Stomach smooth muscle (tissue), 2 donors: ENCODE data around the gene SAMD14.

Experiments used
- H3K27ac ChIP-seq: one replicate; pipeline ENCODE4 v1.7.0; 2013; ENCODE audit warnings: mild to moderate bottlenecking, low read length, inconsistent platforms
- H3K27me3 ChIP-seq, 2 donors: one replicate each; pipeline ENCODE4 v1.7.0; 2013; ENCODE audit warnings: low read length in 2 of 2; ENCODE audit not compliant: insufficient read depth in 2 of 2, control insufficient read depth in 1 of 2
- H3K36me3 ChIP-seq, 2 donors: one replicate each; pipeline ENCODE4 v1.7.0; 2013; ENCODE audit warnings: low read length in 2 of 2; ENCODE audit not compliant: control insufficient read depth in 2 of 2, insufficient read depth in 2 of 2
- H3K4me1 ChIP-seq: one replicate; pipeline ENCODE4 v1.7.0; 2013; ENCODE audit warnings: low read length; ENCODE audit not compliant: control insufficient read depth, insufficient read depth
- H3K4me3 ChIP-seq, 2 donors: one replicate each; pipeline ENCODE4 v1.7.0; 2013; ENCODE audit warnings: low read length in 2 of 2
- H3K9ac ChIP-seq, 2 donors: one replicate each; pipeline ENCODE4 v1.7.0; 2013; ENCODE audit warnings: low read length in 2 of 2, mild to moderate bottlenecking in 1 of 2
- H3K9me3 ChIP-seq, 2 donors: one replicate each; pipeline ENCODE4 v1.7.0; 2013; ENCODE audit warnings: low read length in 2 of 2; ENCODE audit not compliant: control insufficient read depth in 2 of 2
- donor health status: healthy.
- donor health status: Pancreatic carcinoma.

Gene SAMD14

GRCh38 chr17:50146927-50147665 lies 17.1 kb upstream of the SAMD14 start:
- H3K9ac ChIP-seq, result peak overlapping the region; percentile 47 to 66
- H3K27ac ChIP-seq, result peak overlapping the region; percentile 70
- H3K9me3 ChIP-seq, result no peaks in the 10 kb centered on the region
- peak overlapping the region; percentile 75 to 79 for H3K4me3 ChIP-seq
- no peaks in the 10 kb centered on the region for H3K27me3 ChIP-seq
- peaks cover 57% of the 10 kb centered on the region for H3K4me1 ChIP-seq
- H3K36me3 ChIP-seq, result peaks cover 21 to 25% of the 10 kb centered on the region in 2 donors

GRCh38 chr17:50146230-50146926 lies 16.4 kb upstream of the SAMD14 start:
- Histone ChIP-seq H3K27me3 (no peaks in the 10 kb centered on the region), H3K36me3 (peaks cover 25 to 30% of the 10 kb centered on the region in 2 donors), H3K4me1 (peaks cover 50% of the 10 kb centered on the region), H3K27ac (peak overlapping the region; percentile 70), H3K9me3 (no peaks in the 10 kb centered on the region), H3K9ac (peak overlapping the region; percentile 47 to 48), H3K4me3 (peak overlapping the region; percentile 40 to 79)

DNA sequence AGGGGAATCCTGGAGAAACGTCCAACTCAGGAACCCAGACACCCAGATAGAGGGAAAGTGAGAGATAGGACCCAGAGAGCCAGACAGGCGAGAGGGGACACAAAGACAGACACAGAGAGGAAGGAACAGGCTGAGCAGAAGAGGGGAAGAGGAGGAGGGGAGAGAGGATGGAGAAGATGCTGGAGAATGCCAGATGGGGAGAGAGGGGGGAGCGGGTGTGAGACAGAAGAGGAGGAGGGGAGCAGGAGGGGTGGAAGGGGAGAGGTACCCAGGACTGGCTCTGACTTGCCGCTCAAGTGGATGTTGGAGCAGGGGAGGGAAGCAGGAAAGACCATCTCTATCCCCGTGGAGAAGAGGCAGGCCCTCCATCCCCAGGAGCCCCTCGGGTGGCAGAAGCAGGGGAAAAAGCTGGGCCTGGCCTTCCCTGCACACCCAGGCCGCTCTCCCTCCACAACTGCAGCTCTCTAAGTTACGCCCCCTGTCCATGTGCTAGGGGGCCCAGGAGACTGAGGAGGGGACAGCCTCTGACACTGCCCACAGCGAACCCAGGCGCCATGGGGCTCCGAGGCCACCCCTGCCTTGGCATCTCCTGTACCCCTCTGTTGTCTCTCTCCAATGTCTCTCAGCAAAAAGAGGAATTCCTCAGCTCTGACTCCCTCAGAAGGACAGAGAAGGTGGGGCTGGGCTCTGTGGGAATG lies 15.7 kb upstream of the SAMD14 start:
- H3K4me3 ChIP-seq, result peak overlapping the region in 1 of 2 donors; percentile 22
- H3K27ac ChIP-seq, result peak overlapping the region; percentile 31
- H3K9me3 ChIP-seq, result no peaks in the 10 kb centered on the region
- no peaks in the 10 kb centered on the region for H3K27me3 ChIP-seq
- peaks cover 29 to 36% of the 10 kb centered on the region in 2 donors for H3K36me3 ChIP-seq
- peak overlapping the region in 1 of 2 donors; percentile 21 for H3K9ac ChIP-seq
- peaks cover 46% of the 10 kb centered on the region for H3K4me1 ChIP-seq

GRCh38 chr17:50144845-50145531 lies 15.0 kb upstream of the SAMD14 start:
- H3K36me3 ChIP-seq, result peaks cover 31 to 43% of the 10 kb centered on the region in 2 donors
- H3K9me3 ChIP-seq, result no peaks in the 10 kb centered on the region
- peak overlapping the region; percentile 31 for H3K27ac ChIP-seq
- peaks cover 52% of the 10 kb centered on the region for H3K4me1 ChIP-seq
- no peaks in the 10 kb centered on the region for H3K27me3 ChIP-seq
- no peak overlapping the region for H3K9ac ChIP-seq
- H3K4me3 ChIP-seq, result no peak overlapping the region

GRCh38 chr17:50144355-50144754 lies 14.4 kb upstream of the SAMD14 start:
- Histone ChIP-seq H3K9ac (no peak overlapping the region), H3K27ac (no peak overlapping the region), H3K4me1 (peaks cover 56% of the 10 kb centered on the region), H3K27me3 (no peaks in the 10 kb centered on the region), H3K36me3 (peaks cover 34 to 49% of the 10 kb centered on the region in 2 donors), H3K9me3 (no peaks in the 10 kb centered on the region), H3K4me3 (no peak overlapping the region)

- Histone ChIP-seq H3K4me3 (no peak overlapping the region), H3K36me3 (peaks cover 41 to 56% of the 10 kb centered on the region in 2 donors), H3K27ac (no peak overlapping the region), H3K9ac (no peak overlapping the region), H3K9me3 (no peaks in the 10 kb centered on the region), H3K27me3 (no peaks in the 10 kb centered on the region), H3K4me1 (peaks cover 50% of the 10 kb centered on the region)
Measured at GRCh38 chr17:50143461-50144176, 13.7 kb upstream of the SAMD14 start.

DNA sequence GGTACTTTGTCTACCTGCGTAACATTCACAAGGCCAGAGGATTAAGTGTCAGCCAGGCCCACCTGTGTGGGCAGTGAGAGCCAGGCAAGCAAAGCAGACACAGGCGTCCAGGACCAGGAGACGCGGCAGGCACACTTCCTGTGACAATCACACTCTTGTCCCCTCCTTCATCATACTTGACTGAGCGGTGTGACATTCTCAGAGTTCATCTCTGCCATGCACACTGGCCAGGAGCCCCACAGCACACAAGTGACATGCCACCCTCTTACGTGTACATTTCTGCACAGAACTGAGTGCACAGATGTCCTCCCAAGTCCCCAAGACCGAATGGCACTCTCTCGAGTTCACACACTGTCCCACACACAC lies 11.8 kb upstream of the SAMD14 start:
- Histone ChIP-seq H3K36me3 (peaks cover 51 to 73% of the 10 kb centered on the region in 2 donors), H3K27ac (no peak overlapping the region), H3K4me1 (peaks cover 31% of the 10 kb centered on the region), H3K9ac (no peak overlapping the region), H3K9me3 (no peaks in the 10 kb centered on the region), H3K4me3 (no peak overlapping the region), H3K27me3 (no peaks in the 10 kb centered on the region)

GRCh38 chr17:50141026-50141744 lies 11.2 kb upstream of the SAMD14 start:
- no peak overlapping the region for H3K9ac ChIP-seq
- peaks cover 54 to 75% of the 10 kb centered on the region in 2 donors for H3K36me3 ChIP-seq
- H3K27me3 ChIP-seq, result no peaks in the 10 kb centered on the region
- peaks cover 26% of the 10 kb centered on the region for H3K4me1 ChIP-seq
- no peaks in the 10 kb centered on the region for H3K9me3 ChIP-seq
- no peak overlapping the region for H3K4me3 ChIP-seq
- H3K27ac ChIP-seq, result no peak overlapping the region

- Histone ChIP-seq H3K4me3 (peak overlapping the region in 1 of 2 donors; percentile 3), H3K4me1 (peaks cover 16% of the 10 kb centered on the region), H3K9me3 (no peaks in the 10 kb centered on the region), H3K9ac (no peak overlapping the region), H3K36me3 (peaks cover 60 to 83% of the 10 kb centered on the region in 2 donors), H3K27ac (peak overlapping the region; percentile 24), H3K27me3 (no peaks in the 10 kb centered on the region)
Measured at GRCh38 chr17:50139950-50140885, 10.3 kb upstream of the SAMD14 start.
